Neural cell (in vitro differentiated cells): Measurements from ENCODE around the gene BCAS4. TPM values are rescaled to one million over a fixed set of nuclear protein-coding genes. Genes with fewer than 3 reads are reported as not detected.

Source experiments
- H2AFZ ChIP-seq: fragments of 200-600, 300-800 bp; sonication (generic), shearing (Covaris generic); 2 replicates; pipeline ENCODE4 v1.6.0; 2014; ENCODE audit warnings: low read depth, mild to moderate bottlenecking, antibody characterized with exemption, low read length, moderate library complexity
- H3F3A ChIP-seq: fragments of 200-600 bp; shearing (Covaris generic); 2 replicates; pipeline ENCODE4 v1.6.1; 2016; ENCODE audit warnings: mild to moderate bottlenecking, moderate library complexity, mixed read lengths, antibody characterized with exemption, low read length; ENCODE audit not compliant: insufficient read depth, poor library complexity, severe bottlenecking
- H3K27ac ChIP-seq: fragments of 200-600, 300-800 bp; sonication (generic), shearing (Covaris generic); 2 replicates; pipeline ENCODE4 v1.5.1; 2014; ENCODE audit warnings: mild to moderate bottlenecking, low read length, moderate library complexity
- H3K27me3 ChIP-seq: fragments of 300-800, 200-600 bp; sonication (generic), shearing (Covaris generic); 2 replicates; pipeline ENCODE4 v1.6.0; 2014; ENCODE audit warnings: mild to moderate bottlenecking, low read depth, low read length, moderate library complexity; ENCODE audit not compliant: insufficient read depth
- H3K36me3 ChIP-seq: fragments of 300-800, 200-600 bp; sonication (generic), shearing (Covaris generic); 2 replicates; pipeline ENCODE4 v1.5.1; 2014; ENCODE audit warnings: mild to moderate bottlenecking, antibody characterized with exemption, low read length, moderate library complexity; ENCODE audit not compliant: insufficient read depth
- H3K4me2 ChIP-seq: fragments of 300-800, 200-600 bp; sonication (generic), shearing (Covaris generic); 2 replicates; pipeline ENCODE4 v1.6.0; 2014; ENCODE audit warnings: mild to moderate bottlenecking, low read length
- H3K4me3 ChIP-seq: fragments of 300-800, 200-600 bp; sonication (generic), shearing (Covaris generic); 2 replicates; pipeline ENCODE4 v1.5.1; 2014; ENCODE audit warnings: mild to moderate bottlenecking, low read length, moderate library complexity
- H3K79me2 ChIP-seq: fragments of 200-600 bp; shearing (Covaris generic); replicated peaks from 2 replicates; pipeline ENCODE4 v1.6.0; 2014; ENCODE audit warnings: mild to moderate bottlenecking, low read length, moderate library complexity; ENCODE audit not compliant: insufficient read depth
- H3K9ac ChIP-seq: fragments of 300-800, 200-600 bp; sonication (generic), shearing (Covaris generic); 2 replicates; pipeline ENCODE4 v1.6.1; 2016; ENCODE audit warnings: mild to moderate bottlenecking, low read length, mixed read lengths
- H3K9me2 ChIP-seq: fragments of 200-600 bp; shearing (Covaris generic); 2 replicates; pipeline ENCODE4 v1.6.1; 2016; ENCODE audit warnings: mild to moderate bottlenecking, low read length, mixed read lengths; ENCODE audit not compliant: insufficient read depth
- H3K9me3 ChIP-seq: fragments of 200-600, 300-800 bp; sonication (generic), shearing (Covaris generic); 2 replicates; pipeline ENCODE4 v1.6.1; 2016; ENCODE audit warnings: mild to moderate bottlenecking, mixed run types, low read length, moderate library complexity, mixed read lengths
- H4K20me1 ChIP-seq: fragments of 200-600 bp; shearing (Covaris generic); 2 replicates; pipeline ENCODE4 v1.6.1; 2016; ENCODE audit warnings: mild to moderate bottlenecking, mixed run types; ENCODE audit not compliant: insufficient read depth
- EP300 ChIP-seq: fragments of 450-650 bp; conservative IDR thresholded peaks from 2 replicates; pipeline ENCODE4 v1.6.1; 2014; ENCODE audit warnings: antibody characterized with exemption, mild to moderate bottlenecking, moderate library complexity; ENCODE audit not compliant: poor library complexity, severe bottlenecking
- EZH2 ChIP-seq: fragments of 200-600, 300-800 bp; shearing (Covaris generic), sonication (generic); IDR thresholded peaks from 2 replicates; pipeline ENCODE4 v1.6.1; 2014; ENCODE audit warnings: antibody characterized with exemption, low read length, borderline replicate concordance, mild to moderate bottlenecking; ENCODE audit not compliant: insufficient read depth, poor library complexity, severe bottlenecking
- MXI1 ChIP-seq: fragments of 450-650 bp; conservative IDR thresholded peaks from 2 replicates; pipeline ENCODE4 v1.6.1; 2014; ENCODE audit warnings: antibody characterized with exemption, mild to moderate bottlenecking; ENCODE audit not compliant: poor library complexity, severe bottlenecking
- POLR2AphosphoS5 ChIP-seq: IDR thresholded peaks from 2 replicates; pipeline ENCODE4 v1.6.1; 2012
- RAD21 ChIP-seq: fragments of 450-650 bp; conservative IDR thresholded peaks from 2 replicates; pipeline ENCODE4 v1.6.1; 2014; ENCODE audit warnings: antibody characterized with exemption, mild to moderate bottlenecking, moderate library complexity
- REST ChIP-seq: IDR thresholded peaks from 2 replicates; pipeline ENCODE4 v1.6.1; 2012; ENCODE audit warnings: borderline replicate concordance
- SMC3 ChIP-seq: fragments of 450-650 bp; conservative IDR thresholded peaks from 2 replicates; pipeline ENCODE4 v1.6.1; 2014; ENCODE audit warnings: antibody characterized with exemption, mild to moderate bottlenecking, moderate library complexity; ENCODE audit not compliant: poor library complexity
- TAF1 ChIP-seq: IDR thresholded peaks from 2 replicates; pipeline ENCODE4 v1.6.1; 2012; ENCODE audit warnings: low read depth
- polyA plus RNA-seq: library from polyadenylated mRNA; depleted of rRNA; stranded (reverse); fragments of >200 nt; gene quantifications from 2 replicates; pipeline ENCODE4 v1.2.3, GENCODE V29; 2014
- TF ChIP-seq, protein P1 (sequence below): fragments of 450-650 bp; IDR thresholded peaks from 2 replicates; pipeline ENCODE4 v1.5.1; 2014; ENCODE audit warnings: antibody characterized with exemption, mild to moderate bottlenecking, moderate library complexity; ENCODE audit not compliant: poor library complexity, severe bottlenecking

BCAS4 gene
- polyA plus RNA-seq, 1 donor from 2014 or later = 24.6 TPM

DNA sequence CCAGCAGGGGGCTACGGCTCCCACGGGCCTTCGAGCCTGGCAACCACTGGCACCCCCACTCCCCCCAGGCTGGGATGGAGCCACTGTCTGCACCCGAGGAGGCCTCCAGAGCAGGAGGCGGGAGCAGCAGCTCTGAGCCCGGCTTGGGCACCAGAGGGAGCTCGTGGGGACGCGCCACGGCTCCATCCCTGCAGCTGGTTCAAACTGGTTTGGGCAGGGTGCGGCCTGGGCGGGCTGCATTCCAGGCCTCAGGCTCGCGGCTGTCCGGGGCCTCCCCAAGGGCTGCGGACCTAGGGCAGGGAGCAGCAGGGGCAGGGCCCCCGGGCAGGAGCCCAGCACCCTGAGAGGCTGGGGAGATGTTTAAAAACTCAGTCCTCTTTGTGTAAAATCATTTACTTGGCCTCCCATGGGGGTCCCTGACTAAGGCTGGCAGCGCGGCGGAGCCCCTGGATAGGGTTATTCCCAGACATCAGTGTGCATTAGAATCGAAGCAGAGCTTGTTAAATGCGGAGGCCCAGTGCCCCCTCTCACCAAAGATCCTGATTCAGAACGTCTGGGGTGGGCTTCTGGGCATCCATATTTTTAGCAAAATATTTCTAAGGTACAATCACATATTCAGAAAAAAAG lies 4.1 kb upstream of the BCAS4 start:
- Histone ChIP-seq H3K9me3 (no peaks in the 10 kb centered on the region), H3F3A (no peaks in the 10 kb centered on the region), H3K27ac (peak overlapping the region; percentile 66), H3K27me3 (no peaks in the 10 kb centered on the region), H4K20me1 (no peaks in the 10 kb centered on the region), H3K9ac (peak overlapping the region; percentile 49), H3K79me2 (no peaks in the 10 kb centered on the region), H3K9me2 (no peaks in the 10 kb centered on the region), H3K4me3 (no peak overlapping the region), H2AFZ (peak overlapping the region; percentile 73), H3K4me2 (peak overlapping the region; percentile 13), H3K36me3 (no peaks in the 10 kb centered on the region)
- TF ChIP-seq, protein P1, sequence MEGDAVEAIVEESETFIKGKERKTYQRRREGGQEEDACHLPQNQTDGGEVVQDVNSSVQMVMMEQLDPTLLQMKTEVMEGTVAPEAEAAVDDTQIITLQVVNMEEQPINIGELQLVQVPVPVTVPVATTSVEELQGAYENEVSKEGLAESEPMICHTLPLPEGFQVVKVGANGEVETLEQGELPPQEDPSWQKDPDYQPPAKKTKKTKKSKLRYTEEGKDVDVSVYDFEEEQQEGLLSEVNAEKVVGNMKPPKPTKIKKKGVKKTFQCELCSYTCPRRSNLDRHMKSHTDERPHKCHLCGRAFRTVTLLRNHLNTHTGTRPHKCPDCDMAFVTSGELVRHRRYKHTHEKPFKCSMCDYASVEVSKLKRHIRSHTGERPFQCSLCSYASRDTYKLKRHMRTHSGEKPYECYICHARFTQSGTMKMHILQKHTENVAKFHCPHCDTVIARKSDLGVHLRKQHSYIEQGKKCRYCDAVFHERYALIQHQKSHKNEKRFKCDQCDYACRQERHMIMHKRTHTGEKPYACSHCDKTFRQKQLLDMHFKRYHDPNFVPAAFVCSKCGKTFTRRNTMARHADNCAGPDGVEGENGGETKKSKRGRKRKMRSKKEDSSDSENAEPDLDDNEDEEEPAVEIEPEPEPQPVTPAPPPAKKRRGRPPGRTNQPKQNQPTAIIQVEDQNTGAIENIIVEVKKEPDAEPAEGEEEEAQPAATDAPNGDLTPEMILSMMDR = peak; percentile 62
- TF ChIP-seq MXI1 (no peak), SMC3 (peak; percentile 22), EZH2 (no peak), REST (peak; percentile 46), RAD21 (no peak), POLR2AphosphoS5 (peak; percentile 52), EP300 (no peak), TAF1 (peak; percentile 33)

DNA sequence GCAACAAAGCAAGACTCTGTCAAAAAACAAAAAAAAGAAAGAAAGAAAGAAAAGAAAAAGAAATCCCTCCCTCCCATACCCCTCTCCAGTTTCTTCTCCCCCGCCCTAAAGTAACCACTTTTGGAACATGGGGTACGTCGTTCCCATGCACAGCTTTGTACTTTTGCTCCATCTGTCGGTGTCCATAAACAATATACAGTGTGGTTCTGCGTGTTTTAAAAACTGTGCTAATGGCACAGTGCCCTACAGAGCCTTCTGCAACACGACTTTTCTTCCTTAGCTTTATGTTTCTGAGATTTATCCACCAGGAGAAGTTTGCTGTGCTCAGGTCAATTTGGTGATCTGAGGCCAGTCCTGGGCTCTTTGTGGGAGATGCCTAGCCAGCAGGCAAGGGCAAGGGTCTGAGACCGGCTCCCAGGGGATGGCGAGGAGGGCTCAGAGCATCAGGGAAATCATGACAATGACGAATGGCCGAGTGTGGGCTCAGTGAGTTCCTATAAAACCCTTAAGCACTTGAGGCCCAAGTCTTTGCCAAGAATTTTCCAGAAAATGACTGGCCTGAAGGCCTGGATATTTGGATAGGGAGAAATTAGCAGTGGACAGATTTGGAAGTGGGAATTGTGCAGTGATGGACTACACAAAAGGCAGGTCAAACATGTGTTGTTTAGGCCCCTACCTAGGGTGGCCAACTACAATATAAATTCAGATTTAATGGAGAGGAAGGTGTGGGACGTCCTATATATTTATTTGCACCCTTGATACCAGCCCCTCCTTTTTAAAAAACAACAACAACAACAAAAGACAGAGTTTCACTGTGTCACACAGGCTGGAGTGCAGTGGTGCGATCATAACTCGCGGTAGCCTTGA lies 1.9 kb upstream of the BCAS4 start:
- H3K4me2 ChIP-seq = no peak overlapping the region
- no peak overlapping the region for H2AFZ ChIP-seq
- no peaks in the 10 kb centered on the region for H4K20me1 ChIP-seq
- no peaks in the 10 kb centered on the region for H3K9me3 ChIP-seq
- H3K4me3 ChIP-seq = no peak overlapping the region
- H3K9me2 ChIP-seq = no peaks in the 10 kb centered on the region
- no peaks in the 10 kb centered on the region for H3K79me2 ChIP-seq
- H3F3A ChIP-seq = no peaks in the 10 kb centered on the region
- H3K27ac ChIP-seq = no peak overlapping the region
- no peaks in the 10 kb centered on the region for H3K27me3 ChIP-seq
- no peaks in the 10 kb centered on the region for H3K36me3 ChIP-seq
- no peak for TF ChIP-seq EP300
- TF ChIP-seq, protein P1 = no peak
- TF ChIP-seq RAD21 = no peak
- no peak for TF ChIP-seq TAF1
- TF ChIP-seq MXI1 = no peak
- TF ChIP-seq POLR2AphosphoS5 = no peak
- TF ChIP-seq EZH2 = no peak
- TF ChIP-seq REST = no peak
- no peak for TF ChIP-seq SMC3
- no peak overlapping the region for H3K9ac ChIP-seq
